Bronchial epithelial cell (primary cell): Measurements from ENCODE around the gene C4A. TPM values are rescaled to one million over a fixed set of nuclear protein-coding genes. Genes with fewer than 3 reads are reported as not detected.
"Not testable (repeated sequence)": the region's sequence is repeated elsewhere in the genome, so short reads cannot be mapped to it uniquely, and the experiment has no call there.

Source experiments
- DNase-seq: peaks from one replicate; pipeline ENCODE4 v3.0.0-alpha.2; 2010; ENCODE audit warnings: low read depth
- FAIRE-seq: peaks from 2 replicates; lab custom pipeline; 2011; peaks lifted over from hg19 to GRCh38; lab: Jason Lieb, UNC
- H3K27me3 ChIP-seq: 2 replicates; pipeline ENCODE4 v1.5.1; 2011; ENCODE audit warnings: low read length; ENCODE audit not compliant: control insufficient read depth, insufficient read depth
- H3K36me3 ChIP-seq: 2 replicates; pipeline ENCODE4 v1.5.1; 2011; ENCODE audit warnings: low read length; ENCODE audit not compliant: control insufficient read depth, insufficient read depth
- H3K4me3 ChIP-seq: 2 replicates; pipeline ENCODE4 v1.5.1; 2011; ENCODE audit warnings: mild to moderate bottlenecking, low read depth, low read length, control low read depth
- CTCF ChIP-seq: IDR thresholded peaks from 2 replicates; pipeline ENCODE4 v1.5.1; 2011; ENCODE audit warnings: mild to moderate bottlenecking, moderate library complexity, low read length, control low read depth, inconsistent platforms; ENCODE audit not compliant: insufficient read depth, severe bottlenecking
- total RNA-seq: library from RNA; depleted of rRNA; stranded (reverse); fragments of >200 nt; gene quantifications from 2 replicates; pipeline ENCODE4 v1.2.1, GENCODE V29; 2014

The C4A gene
- total RNA-seq, 1 donor from 2014 or later, result 1.8 TPM

- H3K4me3 ChIP-seq, H3K27me3 ChIP-seq, DNase-seq, FAIRE-seq, H3K36me3 ChIP-seq: not testable (repeated sequence)
Measured at GRCh38 chr6:32041050-32041321, 59.1 kb downstream of the C4A start.

DNA sequence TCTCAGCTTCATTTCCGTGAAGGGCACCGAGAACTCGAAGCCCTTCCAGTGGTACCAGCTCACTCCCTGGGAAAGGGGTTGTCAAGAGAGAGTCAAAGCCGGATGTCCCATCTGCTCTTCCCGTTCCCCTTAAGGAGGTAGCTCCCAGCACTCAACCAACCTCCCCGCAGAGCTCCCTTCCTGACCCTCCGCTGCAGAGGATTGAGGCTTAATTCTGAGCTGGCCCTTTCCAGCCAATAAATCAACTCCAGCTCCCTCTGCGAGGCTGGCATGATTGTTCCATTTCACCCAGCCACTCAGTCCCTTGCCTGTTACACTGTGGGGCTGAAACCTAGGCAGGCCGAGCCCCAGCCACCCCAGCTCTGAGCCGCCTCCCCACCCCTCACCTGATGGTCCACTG, 59.5 kb downstream of the C4A start:
- not testable (repeated sequence) for H3K4me3 ChIP-seq, DNase-seq, FAIRE-seq, H3K27me3 ChIP-seq, H3K36me3 ChIP-seq

GRCh38 chr6:32042276-32042675, 60.4 kb downstream of the C4A start:
- H3K27me3 ChIP-seq, H3K36me3 ChIP-seq, FAIRE-seq, H3K4me3 ChIP-seq, DNase-seq: not testable (repeated sequence)

DNA sequence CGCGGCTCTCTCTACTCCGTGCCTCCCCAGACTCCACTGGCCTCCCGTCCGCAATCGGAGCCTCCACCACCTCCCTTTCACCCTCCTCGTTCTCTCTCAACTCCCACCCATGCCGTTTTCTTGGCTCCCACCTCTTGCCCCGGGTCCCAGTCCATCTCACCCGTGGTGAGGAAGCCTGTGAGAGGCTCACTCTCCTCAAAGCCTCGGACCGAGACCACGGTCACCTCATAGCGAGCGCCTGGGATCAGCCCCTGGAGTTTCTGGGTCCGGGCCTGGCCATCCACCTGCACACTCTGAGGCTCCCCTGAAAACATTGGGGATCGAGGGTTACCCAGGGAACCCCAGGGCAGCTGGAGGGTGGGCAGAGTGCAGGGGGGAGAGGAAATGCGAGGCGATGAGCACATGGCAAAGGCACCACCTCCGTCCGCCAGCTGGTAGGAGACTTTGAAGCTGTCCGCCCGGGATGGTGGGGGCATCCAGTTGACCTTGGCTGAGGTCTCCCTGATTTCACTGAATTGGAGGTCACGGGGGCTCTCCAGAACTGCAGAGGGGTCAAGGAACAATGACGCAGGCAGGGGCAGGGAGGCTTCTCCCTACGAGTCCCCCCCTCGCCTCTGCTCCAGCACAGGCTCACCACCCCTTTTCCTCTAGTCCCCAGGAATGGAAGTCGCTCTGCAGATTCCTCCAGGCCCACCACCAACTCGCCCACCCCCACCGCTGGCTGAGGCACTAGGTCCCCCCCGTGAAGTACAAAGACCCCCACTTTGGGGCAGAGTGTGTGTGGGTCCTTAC, 61.9 kb downstream of the C4A start:
- FAIRE-seq, H3K4me3 ChIP-seq, H3K36me3 ChIP-seq, H3K27me3 ChIP-seq, DNase-seq: not testable (repeated sequence)

GRCh38 chr6:32044916-32045315, 63.1 kb downstream of the C4A start:
- H3K27me3 ChIP-seq, DNase-seq, H3K36me3 ChIP-seq, H3K4me3 ChIP-seq, FAIRE-seq: not testable (repeated sequence)

- no peaks in the 10 kb centered on the region for H3K36me3 ChIP-seq
- FAIRE-seq, result no peak
Measured at GRCh38 chr6:32045811-32046449, 64.1 kb downstream of the C4A start.

DNA sequence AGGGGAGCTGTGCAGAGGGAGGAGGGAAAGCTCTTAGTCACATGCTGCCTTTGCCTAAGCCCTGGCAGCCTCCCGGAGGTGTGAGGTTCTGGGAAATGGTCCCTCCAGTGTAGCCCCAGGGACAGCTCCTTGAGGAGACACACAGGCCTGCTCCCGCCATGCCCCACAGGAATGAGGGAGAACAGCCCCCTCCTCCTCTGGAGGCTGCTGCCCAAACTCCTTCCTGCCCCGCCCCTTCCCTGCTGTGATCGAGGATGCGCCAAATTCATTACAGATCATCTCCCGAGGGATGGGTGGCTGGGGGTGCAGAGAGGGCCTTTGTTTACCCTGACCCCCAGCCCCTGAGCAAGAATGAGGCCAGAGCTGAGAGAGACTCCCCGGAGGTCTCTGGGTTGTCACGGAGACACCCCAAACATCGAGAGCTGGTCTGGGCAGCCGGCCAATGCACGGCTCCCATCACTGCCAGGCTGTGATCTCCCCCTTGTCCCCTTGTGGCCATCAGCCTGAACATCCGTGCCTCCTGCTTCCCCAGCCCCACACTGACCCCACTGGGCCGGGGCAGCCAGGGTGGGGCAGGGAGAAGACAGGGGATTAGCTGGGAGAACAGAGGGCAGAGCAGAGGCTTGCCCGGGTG, 64.7 kb downstream of the C4A start:
- DNase-seq (no peak), FAIRE-seq (no peak)
- Histone ChIP-seq H3K27me3 (peaks cover 3% of the 10 kb centered on the region), H3K4me3 (no peak overlapping the region), H3K36me3 (no peaks in the 10 kb centered on the region)
- TF ChIP-seq CTCF, result no peak

More at GRCh38 chr6:32045811-32046449, 64.1 kb downstream of the C4A start:
- TF ChIP-seq CTCF, result no peak
- Histone ChIP-seq H3K4me3 (no peak overlapping the region), H3K27me3 (peaks cover 3% of the 10 kb centered on the region)
- DNase-seq, result no peak

DNA sequence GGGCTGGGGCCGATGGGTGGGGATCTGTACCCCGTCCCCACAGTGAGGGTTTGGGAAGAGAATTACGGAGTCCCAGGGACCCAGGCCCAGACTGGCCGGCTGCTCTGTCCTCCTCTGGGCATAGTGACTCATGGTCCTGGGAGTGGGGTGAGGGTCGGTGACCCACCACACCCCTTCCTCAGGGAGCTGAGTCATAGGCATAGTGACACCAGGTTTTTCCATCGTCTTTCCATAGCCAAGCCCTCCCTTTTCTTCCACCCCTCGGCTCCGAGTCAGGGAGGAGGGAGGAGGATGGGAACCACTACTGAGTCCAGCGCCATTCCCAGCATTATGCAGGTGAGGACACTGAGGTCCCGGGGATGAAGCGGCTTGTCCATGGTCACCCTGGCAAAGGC, 65.2 kb downstream of the C4A start:
- DNase-seq, result no peak
- no peak overlapping the region for H3K4me3 ChIP-seq
- no peak for FAIRE-seq
- no peak for TF ChIP-seq CTCF
- H3K36me3 ChIP-seq, result no peaks in the 10 kb centered on the region
- peaks cover 3% of the 10 kb centered on the region for H3K27me3 ChIP-seq
